ENCODE measurements around the gene ONECUT3.

The ONECUT3 gene

GRCh38 chr19:1813192-1814182 is 60.2 kb downstream of the ONECUT3 start:
- TF ChIP-seq JUND (IDR thresholded peaks at IDR 0.05; ENCODE audit: low read depth) = no peak
- no peak for DNase-seq (ENCODE audit: low read depth in 1 of 2, low spot score in 1 of 2)
- in situ Hi-C loops (cut with HindIII; ENCODE audit: low pct_unique_long_range_greater_than_20kb, low sequenced_read_pairs) = no loop called here

GRCh38 chr19:1814391-1814790 is 61.1 kb downstream of the ONECUT3 start:
- in situ Hi-C loops (cut with HindIII; ENCODE audit: low pct_unique_long_range_greater_than_20kb, low sequenced_read_pairs) = no loop called here
- no peak for TF ChIP-seq JUND (IDR thresholded peaks at IDR 0.05; ENCODE audit: low read depth)
- no peak for DNase-seq (ENCODE audit: low read depth in 1 of 2, low spot score in 1 of 2)

- TF ChIP-seq JUND (IDR thresholded peaks at IDR 0.05; ENCODE audit: low read depth) = no peak
- in situ Hi-C loops (cut with HindIII; ENCODE audit: low pct_unique_long_range_greater_than_20kb, low sequenced_read_pairs) = no loop called here
- no peak for DNase-seq (ENCODE audit: low read depth in 1 of 2, low spot score in 1 of 2)
These were observed 61.7 kb downstream of the ONECUT3 start for GRCh38 chr19:1814833-1815604.

DNA sequence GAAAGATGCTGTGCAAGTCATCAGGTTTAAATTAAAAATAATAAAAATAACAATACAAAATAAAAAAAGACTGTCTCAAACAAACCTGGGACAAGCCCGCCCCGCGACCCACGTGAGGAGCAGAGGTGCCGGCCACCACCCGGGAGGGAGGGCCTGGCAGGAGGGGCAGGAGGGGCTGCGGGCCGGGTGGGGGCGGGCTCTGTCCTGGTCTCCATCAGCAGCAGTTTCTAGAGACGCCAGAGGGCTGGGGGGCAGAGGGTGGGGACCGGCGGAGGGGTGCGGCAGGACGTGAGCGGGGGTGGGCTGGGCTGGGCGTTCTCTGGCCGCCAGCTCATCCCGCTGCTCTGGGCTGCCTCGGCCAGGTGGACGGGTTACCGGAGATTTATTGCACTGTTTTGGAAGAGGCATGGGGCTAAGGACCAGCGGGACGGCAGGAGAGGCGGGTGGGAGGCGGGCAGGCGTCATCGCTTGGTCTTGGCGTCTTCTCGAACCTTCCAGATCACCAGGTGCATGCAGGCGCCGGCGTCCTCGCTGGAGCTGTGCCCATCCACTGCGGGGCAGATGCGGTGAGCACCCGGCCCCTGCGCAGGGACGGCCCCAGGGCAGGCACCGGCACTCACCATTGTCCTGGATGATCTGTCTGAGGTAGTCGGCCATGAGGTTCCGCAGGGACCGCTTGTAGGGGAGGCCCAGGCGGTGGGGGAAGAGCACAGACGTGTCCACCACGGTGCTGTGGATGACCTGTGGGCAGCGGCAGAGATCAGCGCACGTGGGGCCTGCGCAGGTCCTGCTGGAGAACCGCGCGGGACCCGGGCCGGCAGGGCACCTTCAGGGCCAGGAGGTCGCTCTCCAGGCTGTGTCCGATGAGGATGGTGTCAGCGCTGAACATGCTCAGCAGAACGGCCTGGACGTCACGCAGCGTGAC is 62.6 kb downstream of the ONECUT3 start:
- no peak for TF ChIP-seq JUND (IDR thresholded peaks at IDR 0.05; ENCODE audit: low read depth)
- in situ Hi-C loops (cut with HindIII; ENCODE audit: low pct_unique_long_range_greater_than_20kb, low sequenced_read_pairs) = no loop called here
- DNase-seq (ENCODE audit: low read depth in 1 of 2, low spot score in 1 of 2) = no peak

DNA sequence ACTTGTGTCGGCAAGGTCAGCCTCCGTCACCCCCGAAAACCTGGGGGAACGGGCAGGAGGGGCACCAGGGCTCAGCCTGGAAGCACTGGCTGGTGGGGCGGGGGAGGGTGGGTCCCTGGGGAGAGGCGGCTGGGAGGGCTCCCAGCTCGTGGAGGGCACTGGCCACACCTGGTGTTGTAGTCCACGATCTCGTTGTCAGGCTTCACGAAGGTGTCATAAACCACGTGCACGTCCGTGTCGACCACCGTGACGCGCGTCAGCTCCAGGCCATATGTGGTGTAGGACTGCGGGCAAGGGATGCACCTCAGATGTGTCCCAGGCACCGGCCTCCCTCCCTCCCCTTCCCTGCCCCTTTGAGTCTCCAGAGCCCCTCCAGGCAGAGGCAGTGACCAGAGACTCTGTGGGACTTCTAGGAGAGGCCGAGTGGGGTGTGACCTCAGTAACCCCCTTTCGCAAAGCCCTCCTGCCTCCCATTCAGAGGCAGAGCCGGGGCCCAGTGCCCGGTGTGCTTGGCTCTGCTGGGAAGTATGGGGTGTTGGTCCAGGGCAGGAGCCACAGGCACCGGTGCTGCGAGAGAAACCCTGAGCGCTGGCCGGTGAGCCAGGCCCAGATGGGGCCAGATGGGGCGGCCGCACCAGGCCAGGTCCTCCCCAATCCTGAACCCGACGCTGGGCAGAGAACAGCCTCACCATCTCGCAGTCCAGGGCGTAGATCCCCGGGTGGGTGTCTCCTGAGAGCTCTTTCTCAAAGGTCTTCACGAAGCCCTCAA is 63.4 kb downstream of the ONECUT3 start:
- no peak for TF ChIP-seq JUND (IDR thresholded peaks at IDR 0.05; ENCODE audit: low read depth)
- DNase-seq (ENCODE audit: low read depth in 1 of 2, low spot score in 1 of 2) = no peak
- in situ Hi-C loops (cut with HindIII; ENCODE audit: low pct_unique_long_range_greater_than_20kb, low sequenced_read_pairs) = no loop called here

DNA sequence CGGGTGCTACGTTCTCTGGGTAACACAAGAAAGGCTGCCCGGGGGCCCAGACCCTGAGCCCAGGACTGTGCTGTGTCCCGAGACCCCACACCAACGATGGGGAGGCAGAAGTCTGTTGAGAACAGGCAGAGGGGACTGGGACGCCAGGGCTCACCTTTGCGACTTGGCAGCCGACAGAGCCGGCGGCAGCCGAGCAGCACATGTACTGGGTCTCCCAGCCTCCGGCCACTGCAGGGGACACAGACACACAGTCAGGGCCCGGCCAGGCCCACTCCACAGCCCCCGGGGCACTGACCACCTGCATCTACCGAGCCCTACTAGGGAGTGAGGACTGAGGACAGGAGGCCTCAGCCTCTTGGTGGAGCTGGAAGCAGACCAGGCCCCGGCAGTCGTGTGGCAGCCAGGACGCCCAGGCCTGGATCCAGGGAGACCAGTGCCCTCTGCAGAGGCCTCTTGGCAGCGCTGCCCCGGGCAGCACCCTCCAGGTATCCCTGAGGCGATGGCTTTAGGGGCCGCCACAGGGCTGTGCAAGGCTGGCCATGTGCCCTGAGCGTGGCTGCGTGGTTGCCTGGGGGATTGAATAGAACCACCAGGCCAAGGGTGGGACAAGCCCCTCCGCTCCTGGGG is 64.4 kb downstream of the ONECUT3 start:
- no peak for TF ChIP-seq JUND (IDR thresholded peaks at IDR 0.05; ENCODE audit: low read depth)
- in situ Hi-C loops (cut with HindIII; ENCODE audit: low pct_unique_long_range_greater_than_20kb, low sequenced_read_pairs) = no loop called here
- no peak for DNase-seq (ENCODE audit: low read depth in 1 of 2, low spot score in 1 of 2)

GRCh38 chr19:1818549-1819195 is 65.4 kb downstream of the ONECUT3 start:
- in situ Hi-C loops (cut with HindIII; ENCODE audit: low pct_unique_long_range_greater_than_20kb, low sequenced_read_pairs) = no loop called here
- no peak for TF ChIP-seq JUND (IDR thresholded peaks at IDR 0.05; ENCODE audit: low read depth)
- DNase-seq (ENCODE audit: low read depth in 1 of 2, low spot score in 1 of 2) = no peak

DNA sequence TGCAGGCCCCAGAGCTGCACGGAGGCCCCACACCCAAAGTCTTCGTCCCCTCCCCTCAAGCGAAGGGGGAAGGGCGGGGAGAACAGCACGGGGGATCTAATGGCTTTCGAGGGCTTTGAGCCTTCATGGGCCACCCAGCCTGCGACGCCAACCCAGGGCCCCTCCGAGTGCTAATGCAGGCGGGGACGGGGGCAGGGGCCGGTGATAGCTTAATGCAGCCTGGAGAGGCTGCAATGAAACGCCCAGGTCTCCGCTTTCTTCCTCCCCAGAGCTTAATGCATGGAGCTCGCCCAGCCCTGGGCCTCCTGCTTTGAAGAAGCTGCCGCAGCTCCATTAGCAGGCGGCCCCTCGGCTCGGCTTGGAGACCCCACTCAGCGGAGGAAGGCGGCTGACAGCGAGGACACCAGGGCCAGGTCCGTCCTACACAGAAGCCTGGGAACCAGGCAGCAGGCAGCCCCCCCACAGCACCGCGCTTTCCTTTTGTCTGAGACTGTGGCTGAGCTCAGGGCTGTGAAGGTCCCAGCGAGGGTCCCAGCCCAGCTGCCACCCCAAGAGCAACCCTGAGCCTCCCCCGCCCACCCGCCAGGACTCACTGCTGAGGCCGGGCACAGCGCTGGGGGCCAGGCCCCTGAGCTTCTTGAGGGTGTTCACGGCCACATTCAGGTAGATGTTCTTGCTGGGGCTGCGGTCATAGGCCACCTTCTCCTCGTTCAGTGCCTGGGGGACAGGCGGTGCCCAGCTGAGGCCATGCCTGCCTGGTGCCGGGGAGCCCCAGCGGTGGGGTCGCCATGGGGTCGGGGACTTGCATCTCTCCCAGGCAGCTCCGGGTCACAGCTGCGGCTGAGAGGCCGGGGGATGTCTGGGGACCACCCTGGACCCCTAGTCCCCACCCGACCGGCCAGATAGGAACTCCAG is 66.3 kb downstream of the ONECUT3 start:
- in situ Hi-C loops (cut with HindIII; ENCODE audit: low pct_unique_long_range_greater_than_20kb, low sequenced_read_pairs) = no loop called here
- TF ChIP-seq JUND (IDR thresholded peaks at IDR 0.05; ENCODE audit: low read depth) = no peak
- DNase-seq (ENCODE audit: low read depth in 1 of 2, low spot score in 1 of 2) = no peak

DNA sequence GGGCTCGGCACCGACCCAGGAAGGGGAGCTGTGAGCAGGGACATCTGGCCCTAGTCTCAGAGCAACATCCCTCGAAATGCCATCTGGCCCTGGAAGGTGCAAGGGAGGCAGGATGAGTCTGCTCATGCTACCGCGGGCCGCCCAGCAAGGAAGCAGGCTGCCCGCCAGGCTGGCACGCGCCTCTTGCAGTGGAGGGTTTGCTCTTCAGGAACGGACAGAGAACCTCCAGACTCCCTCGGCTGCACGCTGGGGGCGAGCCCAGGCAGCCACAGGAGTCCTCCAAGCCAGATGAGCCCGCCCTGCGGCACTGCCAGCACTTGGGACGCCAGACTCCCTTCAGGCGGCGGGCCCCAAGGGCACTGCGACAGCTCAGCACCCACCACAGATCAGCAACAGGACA is 68.9 kb downstream of the ONECUT3 start:
- in situ Hi-C loops (cut with HindIII; ENCODE audit: low pct_unique_long_range_greater_than_20kb, low sequenced_read_pairs) = no loop called here
- DNase-seq (ENCODE audit: low read depth in 1 of 2, low spot score in 1 of 2) = no peak
- TF ChIP-seq JUND (IDR thresholded peaks at IDR 0.05; ENCODE audit: low read depth) = no peak

DNA sequence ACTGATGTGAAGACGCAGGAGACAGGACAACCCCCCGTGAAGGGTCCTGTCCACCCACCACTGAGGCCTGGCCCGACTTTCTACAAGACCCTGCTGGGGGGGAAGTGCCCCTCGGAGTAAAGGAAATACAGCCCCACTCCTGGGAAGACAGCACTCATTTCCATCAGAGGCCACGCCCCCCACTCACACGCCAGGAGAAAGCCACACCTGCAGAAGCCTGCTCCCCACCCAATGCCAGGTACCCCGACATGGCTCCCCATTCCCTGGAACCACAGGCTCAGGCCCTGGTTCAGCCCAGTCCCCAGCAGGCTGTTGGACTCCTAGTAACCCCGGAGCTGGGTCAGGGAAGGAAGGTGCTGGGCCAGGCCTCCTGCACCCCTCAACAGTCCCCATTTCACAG is 69.7 kb downstream of the ONECUT3 start:
- no peak for TF ChIP-seq JUND (IDR thresholded peaks at IDR 0.05; ENCODE audit: low read depth)
- no peak for DNase-seq (ENCODE audit: low read depth in 1 of 2, low spot score in 1 of 2)
- in situ Hi-C loops (cut with HindIII; ENCODE audit: low pct_unique_long_range_greater_than_20kb, low sequenced_read_pairs) = no loop called here
